Mesothelial cell of epicardium (in vitro differentiated cells): Measurements from ENCODE around the gene FHIT. TPM values are rescaled to one million over a fixed set of nuclear protein-coding genes. Genes with fewer than 3 reads are reported as not detected.

ENCODE experiments used
- DNase-seq, 2 experiments: peaks; one replicate each; pipeline ENCODE4 v3.0.0; 2021; ENCODE audit warnings: low spot score in 2 of 2; ENCODE audit not compliant: unreplicated experiment in 2 of 2
- H3K27ac Mint-ChIP-seq: 2 replicates; pipeline ENCODE4 v1.8.0; 2021; ENCODE audit warnings: mixed read lengths
- H3K27me3 Mint-ChIP-seq: 2 replicates; pipeline ENCODE4 v1.8.0; 2021; ENCODE audit warnings: low read depth, mixed read lengths
- H3K36me3 Mint-ChIP-seq: 2 replicates; pipeline ENCODE4 v1.8.0; 2021; ENCODE audit warnings: mixed read lengths
- H3K4me1 Mint-ChIP-seq: 2 replicates; pipeline ENCODE4 v1.8.0; 2021; ENCODE audit warnings: mixed read lengths
- H3K4me3 Mint-ChIP-seq: 2 replicates; pipeline ENCODE4 v1.8.0; 2021; ENCODE audit warnings: mild to moderate bottlenecking, moderate library complexity, mixed read lengths
- H3K9me3 Mint-ChIP-seq: 2 replicates; pipeline ENCODE4 v1.8.0; 2021; ENCODE audit warnings: mixed read lengths
- CTCF ChIP-seq: fragments of 200-600 bp; sonication (generic); IDR thresholded peaks from one replicate; pipeline ENCODE4 v1.5.0; 2021; ENCODE audit warnings: antibody characterized with exemption; ENCODE audit not compliant: unreplicated experiment
- total RNA-seq: library from RNA; stranded (reverse); gene quantifications from 3 replicates; pipeline ENCODE4 v1.2.1, GENCODE V29; 2021

The FHIT gene
- total RNA-seq, 1 donor from 2014 or later: 10.7 TPM

- peaks cover 33% of the 10 kb centered on the region for H3K27me3 Mint-ChIP-seq
- H3K36me3 Mint-ChIP-seq: no peaks in the 10 kb centered on the region
- H3K4me1 Mint-ChIP-seq: peaks cover 9% of the 10 kb centered on the region
- no peak for DNase-seq
- no peak overlapping the region for H3K27ac Mint-ChIP-seq
- no peak overlapping the region for H3K4me3 Mint-ChIP-seq
- no peaks in the 10 kb centered on the region for H3K9me3 Mint-ChIP-seq
- TF ChIP-seq CTCF: no peak
Measured at GRCh38 chr3:60133269-60134162, 1117.7 kb downstream of the FHIT start.

DNA sequence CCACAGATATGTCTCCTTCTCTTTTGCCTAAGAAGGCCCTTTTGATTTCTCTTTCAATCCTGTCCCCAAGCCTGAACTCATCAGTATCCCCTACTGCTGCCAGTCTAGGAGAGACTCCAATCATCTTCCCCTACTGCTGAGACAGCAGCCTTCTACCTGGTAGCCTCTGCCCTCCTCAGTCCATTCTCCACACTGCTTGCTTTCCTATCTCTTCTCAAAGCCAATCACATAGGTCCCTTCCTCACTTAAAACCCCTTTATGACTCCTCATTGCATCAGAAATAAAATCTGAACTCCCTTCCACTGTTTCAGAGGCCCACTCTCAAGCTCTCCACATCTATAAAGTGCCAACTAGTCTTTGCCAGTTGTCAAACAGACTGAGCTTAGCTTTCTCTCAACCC is 1119.6 kb downstream of the FHIT start:
- H3K4me1 Mint-ChIP-seq: peaks cover 16% of the 10 kb centered on the region
- H3K27me3 Mint-ChIP-seq: peaks cover 29% of the 10 kb centered on the region
- H3K27ac Mint-ChIP-seq: no peak overlapping the region
- no peaks in the 10 kb centered on the region for H3K9me3 Mint-ChIP-seq
- TF ChIP-seq CTCF: no peak
- H3K4me3 Mint-ChIP-seq: no peak overlapping the region
- no peak for DNase-seq
- H3K36me3 Mint-ChIP-seq: no peaks in the 10 kb centered on the region

GRCh38 chr3:60126511-60127304 is 1124.5 kb downstream of the FHIT start:
- H3K27me3 Mint-ChIP-seq: peaks cover 30% of the 10 kb centered on the region
- no peaks in the 10 kb centered on the region for H3K9me3 Mint-ChIP-seq
- H3K36me3 Mint-ChIP-seq: no peaks in the 10 kb centered on the region
- TF ChIP-seq CTCF: no peak
- H3K27ac Mint-ChIP-seq: no peak overlapping the region
- peaks cover 21% of the 10 kb centered on the region for H3K4me1 Mint-ChIP-seq
- DNase-seq: no peak
- H3K4me3 Mint-ChIP-seq: no peak overlapping the region

- no peak for DNase-seq
- no peak overlapping the region for H3K27ac Mint-ChIP-seq
- H3K4me3 Mint-ChIP-seq: no peak overlapping the region
- peaks cover 22% of the 10 kb centered on the region for H3K4me1 Mint-ChIP-seq
- no peaks in the 10 kb centered on the region for H3K9me3 Mint-ChIP-seq
- no peak for TF ChIP-seq CTCF
- H3K36me3 Mint-ChIP-seq: no peaks in the 10 kb centered on the region
- peaks cover 28% of the 10 kb centered on the region for H3K27me3 Mint-ChIP-seq
Measured at GRCh38 chr3:60125686-60126085, 1125.6 kb downstream of the FHIT start.

- Mint-ChIP-seq H3K27ac (no peak overlapping the region), H3K4me3 (no peak overlapping the region), H3K27me3 (peaks cover 19% of the 10 kb centered on the region), H3K9me3 (no peaks in the 10 kb centered on the region), H3K4me1 (peaks cover 22% of the 10 kb centered on the region), H3K36me3 (no peaks in the 10 kb centered on the region)
- TF ChIP-seq CTCF: no peak
- no peak for DNase-seq
Measured at GRCh38 chr3:60120245-60120644, 1131.0 kb downstream of the FHIT start.
